ENCODE data around the gene MB21D2. TPM values are rescaled to one million over a fixed set of nuclear protein-coding genes. Genes with fewer than 3 reads are reported as not detected.

The MB21D2 gene
- total RNA-seq, 4 donors from 2014 or later = 3.5 to 18.2 (median 5.2) TPM

DNA sequence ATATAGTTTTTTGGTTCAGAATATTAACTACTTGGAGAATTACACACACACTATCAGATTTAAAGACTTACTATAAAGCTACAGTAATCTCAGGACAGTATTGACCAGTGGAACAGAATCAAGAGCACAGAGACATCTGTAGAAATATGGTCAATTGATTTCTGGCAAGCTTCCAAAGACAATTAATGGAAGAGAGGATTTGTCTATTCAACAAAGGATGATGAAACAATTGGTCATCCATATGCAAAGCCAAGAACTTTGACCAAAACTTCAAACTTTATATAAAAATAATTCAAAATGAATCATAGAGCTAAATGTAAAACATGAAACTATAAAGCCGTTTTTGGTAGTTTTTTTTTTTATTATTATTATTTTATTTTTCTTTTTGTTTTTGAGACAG, 29.8 kb upstream of the MB21D2 start:
- ATAC-seq (ENCODE audit: low FRiP score) = no peak
- TF ChIP-seq, protein P1, sequence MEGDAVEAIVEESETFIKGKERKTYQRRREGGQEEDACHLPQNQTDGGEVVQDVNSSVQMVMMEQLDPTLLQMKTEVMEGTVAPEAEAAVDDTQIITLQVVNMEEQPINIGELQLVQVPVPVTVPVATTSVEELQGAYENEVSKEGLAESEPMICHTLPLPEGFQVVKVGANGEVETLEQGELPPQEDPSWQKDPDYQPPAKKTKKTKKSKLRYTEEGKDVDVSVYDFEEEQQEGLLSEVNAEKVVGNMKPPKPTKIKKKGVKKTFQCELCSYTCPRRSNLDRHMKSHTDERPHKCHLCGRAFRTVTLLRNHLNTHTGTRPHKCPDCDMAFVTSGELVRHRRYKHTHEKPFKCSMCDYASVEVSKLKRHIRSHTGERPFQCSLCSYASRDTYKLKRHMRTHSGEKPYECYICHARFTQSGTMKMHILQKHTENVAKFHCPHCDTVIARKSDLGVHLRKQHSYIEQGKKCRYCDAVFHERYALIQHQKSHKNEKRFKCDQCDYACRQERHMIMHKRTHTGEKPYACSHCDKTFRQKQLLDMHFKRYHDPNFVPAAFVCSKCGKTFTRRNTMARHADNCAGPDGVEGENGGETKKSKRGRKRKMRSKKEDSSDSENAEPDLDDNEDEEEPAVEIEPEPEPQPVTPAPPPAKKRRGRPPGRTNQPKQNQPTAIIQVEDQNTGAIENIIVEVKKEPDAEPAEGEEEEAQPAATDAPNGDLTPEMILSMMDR (IDR thresholded peaks at IDR 0.05) = no peak
- no peak for DNase-seq (ENCODE audit: low spot score)

DNA sequence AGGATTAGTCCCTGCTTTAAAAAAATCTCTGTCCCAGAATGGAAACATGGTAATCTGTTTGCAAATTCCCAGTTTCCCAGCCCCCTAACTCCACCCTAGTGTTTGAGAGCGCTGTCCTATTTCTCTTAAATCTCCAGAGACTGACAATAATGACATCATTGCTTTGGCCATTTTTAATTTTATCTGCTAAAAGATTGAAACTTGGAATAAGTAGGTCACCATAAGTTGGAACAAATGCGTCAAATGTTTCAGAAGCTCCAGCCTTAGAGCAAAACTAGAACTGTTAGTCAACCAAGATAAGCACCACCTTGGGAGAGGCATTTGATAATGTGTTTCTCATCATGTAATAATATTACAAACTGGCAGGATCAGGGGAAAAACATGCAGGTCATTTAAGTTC, 25.7 kb upstream of the MB21D2 start:
- DNase-seq (ENCODE audit: low spot score) = no peak
- ATAC-seq (ENCODE audit: low FRiP score) = peak; percentile 89

DNA sequence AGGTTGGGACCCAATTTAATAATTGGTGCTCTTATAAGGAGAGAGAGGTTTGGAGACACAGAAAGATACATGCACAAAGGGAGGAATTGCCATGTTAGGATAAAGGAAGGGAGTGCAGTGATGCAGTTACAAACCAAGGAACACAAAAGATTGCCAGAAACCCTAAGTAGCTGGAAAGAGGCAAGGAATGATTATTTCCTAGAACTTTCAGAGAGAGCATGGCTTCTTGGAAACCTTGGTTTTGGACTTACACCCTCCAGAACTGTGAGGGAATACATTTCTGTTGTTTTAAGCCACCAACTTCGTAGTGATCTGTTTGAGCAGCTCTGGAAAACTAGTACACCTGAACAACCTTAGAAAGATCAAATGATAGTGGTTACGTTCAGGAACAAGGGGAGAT, 25.0 kb upstream of the MB21D2 start:
- DNase-seq (ENCODE audit: low spot score) (no peak), ATAC-seq (ENCODE audit: low FRiP score) (no peak)
- TF ChIP-seq, protein P1 (IDR thresholded peaks at IDR 0.05) = no peak

More for the DNA sequence above, 25.7 kb upstream of the MB21D2 start:
- TF ChIP-seq, protein P1 (IDR thresholded peaks at IDR 0.05) = no peak

DNA sequence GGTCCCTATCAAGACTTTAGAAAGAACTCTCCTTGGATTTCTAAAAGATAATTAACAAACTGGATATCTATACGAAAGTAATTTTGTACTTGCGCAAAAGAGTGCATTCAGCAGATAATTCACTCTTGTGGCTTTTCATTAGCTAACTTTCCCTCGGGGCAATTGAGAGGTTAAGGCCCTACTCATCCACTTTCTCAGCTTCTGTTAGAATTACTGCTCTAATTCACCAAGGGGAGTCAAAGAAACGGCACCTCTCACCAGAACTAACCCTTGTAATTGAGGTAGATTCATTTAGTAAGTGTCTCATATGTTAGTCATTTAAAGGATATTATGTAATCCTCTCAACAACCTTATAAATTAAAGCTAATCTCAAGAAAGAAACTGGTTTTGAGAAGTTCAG, 22.5 kb upstream of the MB21D2 start:
- ATAC-seq (ENCODE audit: low FRiP score) (no peak), DNase-seq (ENCODE audit: low spot score) (no peak)
- TF ChIP-seq, protein P1 (IDR thresholded peaks at IDR 0.05) = no peak

DNA sequence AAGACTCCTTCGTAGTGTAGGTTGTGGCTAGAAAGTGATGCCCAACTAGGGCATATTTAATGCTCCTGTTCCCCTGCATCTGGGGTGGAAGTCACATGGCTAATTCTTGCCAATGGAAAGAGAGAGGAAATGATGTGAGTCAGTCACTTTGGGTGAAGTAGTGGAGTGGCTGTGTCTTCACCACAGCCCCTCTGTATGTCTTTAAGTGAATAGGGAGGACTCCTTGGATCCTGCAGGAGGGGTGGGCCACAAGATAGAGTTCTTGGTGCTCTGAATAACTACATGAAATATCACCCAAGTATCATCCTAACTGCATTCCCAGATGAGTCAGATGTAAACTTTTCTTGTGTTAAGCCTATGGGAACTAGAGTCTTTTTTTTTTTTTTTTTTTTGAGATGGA, 17.8 kb upstream of the MB21D2 start:
- DNase-seq (ENCODE audit: low spot score) (no peak), ATAC-seq (ENCODE audit: low FRiP score) (no peak)
- TF ChIP-seq, protein P1 (IDR thresholded peaks at IDR 0.05) = no peak

DNA sequence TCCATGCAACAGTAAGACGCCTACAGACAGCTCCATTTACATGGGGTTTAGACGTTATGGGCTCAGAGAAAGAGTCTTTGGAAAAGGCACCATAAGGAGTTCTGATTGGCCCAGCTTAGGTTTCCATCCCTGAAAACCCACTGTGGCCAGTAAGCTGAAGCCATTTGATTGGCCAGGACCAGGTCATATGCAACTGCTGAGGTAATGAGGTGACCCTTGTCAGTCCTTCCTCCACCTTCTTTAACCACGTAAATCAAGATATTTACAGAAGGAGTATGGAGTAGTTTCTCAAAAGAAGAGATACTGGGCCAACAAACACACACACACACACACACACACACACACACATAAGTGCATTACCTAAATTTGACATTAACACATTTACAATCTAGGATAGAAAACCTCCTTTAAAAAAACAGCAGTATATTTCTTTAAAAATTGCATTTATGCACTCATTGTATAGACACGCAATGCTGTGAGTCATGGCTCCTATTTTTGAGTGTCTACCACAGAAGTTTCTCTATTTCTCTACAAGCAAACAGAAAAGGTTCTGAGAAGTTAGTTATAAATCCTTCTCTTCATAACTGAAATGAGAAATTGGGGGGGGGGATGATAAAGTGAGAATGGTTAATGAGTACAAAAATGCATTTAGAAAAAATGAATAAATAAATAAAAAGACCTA, 16.3 kb upstream of the MB21D2 start:
- DNase-seq (ENCODE audit: low spot score) (no peak), ATAC-seq (ENCODE audit: low FRiP score) (no peak)

DNA sequence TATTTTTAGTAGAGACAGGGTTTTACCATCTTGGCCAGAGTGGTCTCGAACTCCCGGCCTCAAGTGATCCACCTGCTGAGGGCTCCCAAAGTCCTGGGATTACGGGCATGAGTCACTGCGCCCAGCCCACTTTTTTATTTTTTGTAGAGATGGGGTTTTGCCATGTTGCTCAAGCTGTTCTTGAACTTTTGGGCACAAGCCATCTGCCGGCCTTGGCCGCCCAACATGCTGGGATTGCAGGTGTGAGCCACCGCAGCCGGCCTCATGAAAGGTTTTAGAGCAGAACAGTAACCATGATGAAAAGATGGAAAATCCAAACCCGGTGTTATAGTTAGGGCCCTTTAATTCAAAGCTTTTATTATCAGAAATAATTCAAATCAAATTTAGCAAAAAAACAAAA, 15.6 kb upstream of the MB21D2 start:
- DNase-seq (ENCODE audit: low spot score) = no peak
- TF ChIP-seq, protein P1 (IDR thresholded peaks at IDR 0.05) = no peak
- no peak for ATAC-seq (ENCODE audit: low FRiP score)

More for the DNA sequence above, 16.3 kb upstream of the MB21D2 start:
- TF ChIP-seq, protein P1 (IDR thresholded peaks at IDR 0.05) = no peak

Measured in omental fat pad (tissue), 4 donors.